Mesenchymal stem cell (in vitro differentiated cells and primary cell): ENCODE results near the gene RAB30.
A peak's percentile ranks its signal among the peaks of the same experiment; 100 is the strongest.

Source experiments
- DNase-seq: peaks from one replicate; pipeline ENCODE4 v3.0.0-alpha.2; 2013
- H2AFZ ChIP-seq: one replicate; pipeline ENCODE4 v1.6.1; 2013; ENCODE audit warnings: low read depth, mild to moderate bottlenecking, control low read depth, inconsistent platforms, low read length, moderate library complexity
- H2AK5ac ChIP-seq: 2 replicates; pipeline ENCODE4 v1.6.1; 2013; ENCODE audit warnings: low read length, moderate library complexity, mild to moderate bottlenecking, inconsistent platforms; ENCODE audit not compliant: severe bottlenecking
- H2BK120ac ChIP-seq: one replicate; pipeline ENCODE4 v1.6.1; 2013; ENCODE audit warnings: low read depth, mild to moderate bottlenecking, inconsistent platforms, low read length, moderate library complexity
- H2BK12ac ChIP-seq, 2 experiments: one replicate each; pipeline ENCODE4 v1.6.1; 2013; ENCODE audit warnings: inconsistent platforms in 2 of 2, low read length in 2 of 2, mild to moderate bottlenecking in 2 of 2, moderate library complexity in 2 of 2, control low read depth in 1 of 2
- H2BK15ac ChIP-seq: one replicate; pipeline ENCODE4 v1.6.1; 2013; ENCODE audit warnings: mild to moderate bottlenecking, low read depth, inconsistent platforms; ENCODE audit not compliant: poor library complexity, severe bottlenecking
- H2BK5ac ChIP-seq: 2 replicates; pipeline ENCODE4 v1.6.1; 2013; ENCODE audit warnings: low read depth, mild to moderate bottlenecking, low read length, control low read depth, inconsistent platforms; ENCODE audit not compliant: poor library complexity, severe bottlenecking
- H3K14ac ChIP-seq, 2 experiments: one replicate each; pipeline ENCODE4 v1.6.1; 2013; ENCODE audit warnings: inconsistent platforms in 2 of 2, low read length in 2 of 2, control low read depth in 1 of 2, mild to moderate bottlenecking in 1 of 2, moderate library complexity in 1 of 2
- H3K18ac ChIP-seq, 2 experiments: one replicate each; pipeline ENCODE4 v1.6.1; 2013; ENCODE audit warnings: inconsistent platforms in 2 of 2, low read length in 2 of 2, control low read depth in 1 of 2, low read depth in 1 of 2, mild to moderate bottlenecking in 1 of 2
- H3K23ac ChIP-seq, 2 experiments: one replicate each; pipeline ENCODE4 v1.6.1; 2013; ENCODE audit warnings: inconsistent platforms in 2 of 2, low read length in 2 of 2, mild to moderate bottlenecking in 2 of 2, moderate library complexity in 2 of 2, control low read depth in 1 of 2
- H3K27ac ChIP-seq: 2 replicates; pipeline ENCODE4 v1.5.1; 2013; ENCODE audit warnings: mild to moderate bottlenecking, moderate library complexity, low read length, control low read depth, inconsistent platforms; ENCODE audit not compliant: poor library complexity, severe bottlenecking
- H3K27me3 ChIP-seq, 2 experiments: 2 replicates each; pipeline versions ENCODE4 v1.6.1 to v1.7.0; 2013; ENCODE audit warnings: low read length in 2 of 2, mild to moderate bottlenecking in 2 of 2, moderate library complexity in 2 of 2, control low read depth in 1 of 2, inconsistent platforms in 1 of 2; ENCODE audit not compliant: control insufficient read depth in 1 of 2, insufficient read depth in 1 of 2
- H3K36me3 ChIP-seq, 2 experiments: 2 replicates each; pipeline versions ENCODE4 v1.6.1 to v1.7.0; 2013; ENCODE audit warnings: low read length in 2 of 2, control low read depth in 1 of 2, inconsistent platforms in 1 of 2, low read depth in 1 of 2, mild to moderate bottlenecking in 1 of 2; ENCODE audit not compliant: insufficient read depth in 2 of 2, control insufficient read depth in 1 of 2
- H3K4ac ChIP-seq, 2 experiments: one replicate each; pipeline ENCODE4 v1.6.1; 2013; ENCODE audit warnings: inconsistent platforms in 2 of 2, low read length in 2 of 2, mild to moderate bottlenecking in 2 of 2, moderate library complexity in 2 of 2, control low read depth in 1 of 2, low read depth in 1 of 2
- H3K4me1 ChIP-seq: 2 replicates; pipeline ENCODE4 v1.6.1; 2013; ENCODE audit warnings: low read depth, low read length, control low read depth; ENCODE audit not compliant: control insufficient read depth, insufficient read depth
- H3K4me2 ChIP-seq: 2 replicates; pipeline ENCODE4 v1.6.1; 2013; ENCODE audit warnings: low read length, mild to moderate bottlenecking, inconsistent platforms; ENCODE audit not compliant: poor library complexity, severe bottlenecking
- H3K4me3 ChIP-seq, 2 experiments: 2 replicates each; pipeline versions ENCODE4 v1.5.1 to v1.7.0; 2013; ENCODE audit warnings: low read length in 2 of 2, mild to moderate bottlenecking in 2 of 2, control low read depth in 1 of 2, low read depth in 1 of 2; ENCODE audit not compliant: insufficient read depth in 1 of 2
- H3K79me1 ChIP-seq: replicated peaks from 2 replicates; pipeline ENCODE4 v1.6.1; 2013; ENCODE audit warnings: mild to moderate bottlenecking, control low read depth, low read length, inconsistent platforms; ENCODE audit not compliant: poor library complexity, severe bottlenecking
- H3K9ac ChIP-seq: 2 replicates; pipeline ENCODE4 v1.7.0; 2013; ENCODE audit warnings: mild to moderate bottlenecking, low read length, moderate library complexity
- H3K9me3 ChIP-seq: 2 replicates; pipeline ENCODE4 v1.7.0; 2013; ENCODE audit warnings: mild to moderate bottlenecking, low read length; ENCODE audit not compliant: control insufficient read depth
- H4K8ac ChIP-seq: one replicate; pipeline ENCODE4 v1.6.1; 2013; ENCODE audit warnings: inconsistent platforms, mild to moderate bottlenecking, low read length, moderate library complexity
- H4K91ac ChIP-seq: one replicate; pipeline ENCODE4 v1.6.1; 2013; ENCODE audit warnings: mild to moderate bottlenecking, low read length, inconsistent platforms
- WGBS: methylation state at CpG from one replicate; pipeline ENCODE4 v1.1.7; 2013; ENCODE audit warnings: mixed read lengths; 5-methylcytosine and 5-hydroxymethylcytosine counted together

The RAB30 gene

GRCh38 chr11:82978422-82979099 is 93.1 kb downstream of the RAB30 start:
- no peak overlapping the region for H2BK5ac ChIP-seq
- H3K36me3 ChIP-seq, result peaks cover 5 to 18% of the 10 kb centered on the region in 2 experiments
- H2BK120ac ChIP-seq, result no peak overlapping the region
- H4K8ac ChIP-seq, result no peak overlapping the region
- WGBS, result 92% methylated on average over 4 of the region's 6 CpGs
- no peak overlapping the region for H3K4me3 ChIP-seq
- H3K9me3 ChIP-seq, result no peaks in the 10 kb centered on the region
- H3K79me1 ChIP-seq, result no peaks in the 10 kb centered on the region
- H2BK15ac ChIP-seq, result no peak overlapping the region
- no peak overlapping the region for H3K4me2 ChIP-seq
- no peak overlapping the region for H3K27ac ChIP-seq
- H4K91ac ChIP-seq, result no peak overlapping the region
- H2AK5ac ChIP-seq, result no peak overlapping the region
- H3K18ac ChIP-seq, result no peak overlapping the region
- H3K4ac ChIP-seq, result no peak overlapping the region
- no peak overlapping the region for H3K23ac ChIP-seq
- H2BK12ac ChIP-seq, result no peak overlapping the region
- H2AFZ ChIP-seq, result no peak overlapping the region
- no peaks in the 10 kb centered on the region for H3K27me3 ChIP-seq
- H3K9ac ChIP-seq, result no peak overlapping the region
- H3K14ac ChIP-seq, result no peak overlapping the region
- peaks cover 2% of the 10 kb centered on the region for H3K4me1 ChIP-seq
- DNase-seq, result peak; percentile 72

GRCh38 chr11:82976786-82977185 is 94.9 kb downstream of the RAB30 start:
- Histone ChIP-seq H3K27me3 (no peaks in the 10 kb centered on the region), H3K9me3 (no peaks in the 10 kb centered on the region), H3K14ac (no peak overlapping the region), H3K4me3 (no peak overlapping the region), H2BK5ac (no peak overlapping the region), H2AFZ (no peak overlapping the region), H3K4me2 (no peak overlapping the region), H3K9ac (no peak overlapping the region), H2BK15ac (no peak overlapping the region), H2BK12ac (no peak overlapping the region), H3K4me1 (no peaks in the 10 kb centered on the region), H3K36me3 (peaks cover 3 to 10% of the 10 kb centered on the region in 2 experiments), H3K27ac (no peak overlapping the region), H4K91ac (no peak overlapping the region), H3K79me1 (no peaks in the 10 kb centered on the region), H3K18ac (no peak overlapping the region), H3K4ac (no peak overlapping the region), H2AK5ac (no peak overlapping the region), H3K23ac (no peak overlapping the region), H4K8ac (no peak overlapping the region), H2BK120ac (no peak overlapping the region)
- DNase-seq, result no peak

- Histone ChIP-seq H2BK120ac (no peak overlapping the region), H3K79me1 (no peaks in the 10 kb centered on the region), H3K9ac (no peak overlapping the region)
Measured at GRCh38 chr11:82975882-82976281, 95.8 kb downstream of the RAB30 start.

GRCh38 chr11:82974851-82975250 is 96.8 kb downstream of the RAB30 start:
- Histone ChIP-seq H2BK15ac (no peak overlapping the region), H3K4me3 (no peak overlapping the region), H3K4ac (no peak overlapping the region), H3K4me1 (peaks cover 2% of the 10 kb centered on the region), H2AFZ (no peak overlapping the region), H2AK5ac (no peak overlapping the region), H3K79me1 (no peaks in the 10 kb centered on the region), H3K23ac (no peak overlapping the region), H2BK120ac (no peak overlapping the region), H4K91ac (no peak overlapping the region), H3K18ac (no peak overlapping the region), H3K9me3 (no peaks in the 10 kb centered on the region), H3K9ac (no peak overlapping the region), H3K36me3 (no peaks in the 10 kb centered on the region), H4K8ac (no peak overlapping the region), H3K27ac (no peak overlapping the region), H3K14ac (no peak overlapping the region), H3K4me2 (no peak overlapping the region), H3K27me3 (no peaks in the 10 kb centered on the region), H2BK12ac (no peak overlapping the region), H2BK5ac (no peak overlapping the region)
- no CpG with 5 or more reads among the region's 2 CpGs for WGBS
- DNase-seq, result no peak

More at GRCh38 chr11:82975882-82976281, 95.8 kb downstream of the RAB30 start:
- no peaks in the 10 kb centered on the region for H3K9me3 ChIP-seq
- H2BK12ac ChIP-seq, result no peak overlapping the region
- no peak overlapping the region for H2BK5ac ChIP-seq
- no peaks in the 10 kb centered on the region for H3K27me3 ChIP-seq
- peaks cover 0 to 1% of the 10 kb centered on the region in 2 experiments for H3K36me3 ChIP-seq
- H3K23ac ChIP-seq, result no peak overlapping the region
- no peak overlapping the region for H3K4ac ChIP-seq
- H3K4me1 ChIP-seq, result peaks cover under 1% of the 10 kb centered on the region
- no peak overlapping the region for H4K8ac ChIP-seq
- no peak overlapping the region for H2AK5ac ChIP-seq
- no peak overlapping the region for H2AFZ ChIP-seq
- no peak overlapping the region for H3K14ac ChIP-seq
- H3K4me2 ChIP-seq, result no peak overlapping the region
- DNase-seq, result no peak
- H4K91ac ChIP-seq, result no peak overlapping the region
- no peak overlapping the region for H3K4me3 ChIP-seq
- H3K27ac ChIP-seq, result no peak overlapping the region
- H2BK15ac ChIP-seq, result no peak overlapping the region
- no peak overlapping the region for H3K18ac ChIP-seq
